Lung microvascular endothelial cell (primary cell): Measurements from ENCODE around the gene PDIA4. TPM values are rescaled to one million over a fixed set of nuclear protein-coding genes. Genes with fewer than 3 reads are reported as not detected.
"Not testable (repeated sequence)": the region's sequence is repeated elsewhere in the genome, so short reads cannot be mapped to it uniquely, and the experiment has no call there.

Experiments used
- DNase-seq, 2 donors: peaks; one replicate each; pipeline versions ENCODE4 v3.0.0 to v3.0.0-alpha.2; 2010; ENCODE audit warnings: low read depth in 2 of 2
- total RNA-seq: library from RNA; depleted of rRNA; stranded (reverse); fragments of >200 nt; gene quantifications from 2 replicates; pipeline ENCODE4 v1.2.1, GENCODE V29; 2014

Gene PDIA4
- total RNA-seq, 1 donor from 2014 or later: 258 TPM

GRCh38 chr7:149003560-149004305 lies 24.6 kb downstream of the PDIA4 start:
- no peak for DNase-seq

- no peak for DNase-seq
Observed at GRCh38 chr7:149003018-149003417, 25.3 kb downstream of the PDIA4 start.

GRCh38 chr7:149002604-149003003 lies 25.7 kb downstream of the PDIA4 start:
- no peak for DNase-seq

GRCh38 chr7:149001427-149002068 lies 26.8 kb downstream of the PDIA4 start:
- no peak for DNase-seq

- DNase-seq: no peak
Observed at GRCh38 chr7:149000961-149001360, 27.3 kb downstream of the PDIA4 start.

- DNase-seq: no peak
Observed at GRCh38 chr7:148999192-148999591, 29.1 kb downstream of the PDIA4 start.

- no peak for DNase-seq
Observed at GRCh38 chr7:148997497-148997896, 30.8 kb downstream of the PDIA4 start.

GRCh38 chr7:148994576-148994975 lies 33.7 kb downstream of the PDIA4 start:
- DNase-seq: no peak

- no peak for DNase-seq
Observed at GRCh38 chr7:148993193-148993592, 35.1 kb downstream of the PDIA4 start.

GRCh38 chr7:148991536-148991935 lies 36.8 kb downstream of the PDIA4 start:
- DNase-seq: no peak

- DNase-seq: peak in 1 of 2 donors; percentile 26
Observed at GRCh38 chr7:148987751-148988512, 40.4 kb downstream of the PDIA4 start.

GRCh38 chr7:148987010-148987750 lies 41.1 kb downstream of the PDIA4 start:
- DNase-seq: peak; percentile 86 to 91

- DNase-seq: no peak
Observed at GRCh38 chr7:148986742-148987009, 41.6 kb downstream of the PDIA4 start.

GRCh38 chr7:148983200-148984146 lies 44.8 kb downstream of the PDIA4 start:
- DNase-seq: peak; percentile 65 to 69

- DNase-seq: peak in 1 of 2 donors; percentile 33
Observed at GRCh38 chr7:148982654-148983199, 45.6 kb downstream of the PDIA4 start.

GRCh38 chr7:148979827-148980226 lies 48.5 kb downstream of the PDIA4 start:
- DNase-seq: no peak

- DNase-seq: not testable (repeated sequence)
Observed at GRCh38 chr7:148979072-148979471, 49.2 kb downstream of the PDIA4 start.

- DNase-seq: no peak
Observed at GRCh38 chr7:148978091-148978490, 50.2 kb downstream of the PDIA4 start.

GRCh38 chr7:148975896-148976295 lies 52.4 kb downstream of the PDIA4 start:
- no peak for DNase-seq

GRCh38 chr7:148973256-148973655 lies 55.0 kb downstream of the PDIA4 start:
- DNase-seq: peak in 1 of 2 donors; percentile 63
